ENCODE results near the gene ZBTB24. TPM values are rescaled to one million over a fixed set of nuclear protein-coding genes. Genes with fewer than 3 reads are reported as not detected.

Gene ZBTB24
- polyA plus RNA-seq, 2 of the 4 experiments (the other 2 are of a cell fraction) = 4.5 to 5.4 TPM

- CTCF ChIA-PET = no interaction called here
- H3K4me1 ChIP-seq = peaks cover 29% of the 10 kb centered on the region; the same call in 2 of the 3 replicates
- FAIRE-seq = no peak
- DNase-seq (ENCODE audit: low read depth in 1 of 2, low spot score in 1 of 2) = no peak
- H3K27ac ChIP-seq = no peak overlapping the region
- 90% methylated on average over 2 of the region's 2 CpGs for WGBS (ENCODE audit: missing lambda C conversion rate)
- no peak overlapping the region for H3K4me3 ChIP-seq
- POLR2A ChIA-PET = no interaction called here
- H3K4me2 ChIP-seq = no peak overlapping the region
- TF ChIP-seq MAZ (IDR thresholded peaks at IDR 0.05; ENCODE audit: borderline replicate concordance, low read depth, low read length) (no peak), HES2 (IDR thresholded peaks at IDR 0.05) (no peak), BHLHE40 (IDR thresholded peaks at IDR 0.05; ENCODE audit: low read depth, low read length) (no peak), FOSB (CRISPR knock-in tag; IDR thresholded peaks at IDR 0.05) (no peak), JUN (IDR thresholded peaks at IDR 0.05) (no peak), SREBF2 (IDR thresholded peaks at IDR 0.05) (no peak), EP300 (IDR thresholded peaks at IDR 0.05) (no peak)
- TF ChIP-seq, protein P1, sequence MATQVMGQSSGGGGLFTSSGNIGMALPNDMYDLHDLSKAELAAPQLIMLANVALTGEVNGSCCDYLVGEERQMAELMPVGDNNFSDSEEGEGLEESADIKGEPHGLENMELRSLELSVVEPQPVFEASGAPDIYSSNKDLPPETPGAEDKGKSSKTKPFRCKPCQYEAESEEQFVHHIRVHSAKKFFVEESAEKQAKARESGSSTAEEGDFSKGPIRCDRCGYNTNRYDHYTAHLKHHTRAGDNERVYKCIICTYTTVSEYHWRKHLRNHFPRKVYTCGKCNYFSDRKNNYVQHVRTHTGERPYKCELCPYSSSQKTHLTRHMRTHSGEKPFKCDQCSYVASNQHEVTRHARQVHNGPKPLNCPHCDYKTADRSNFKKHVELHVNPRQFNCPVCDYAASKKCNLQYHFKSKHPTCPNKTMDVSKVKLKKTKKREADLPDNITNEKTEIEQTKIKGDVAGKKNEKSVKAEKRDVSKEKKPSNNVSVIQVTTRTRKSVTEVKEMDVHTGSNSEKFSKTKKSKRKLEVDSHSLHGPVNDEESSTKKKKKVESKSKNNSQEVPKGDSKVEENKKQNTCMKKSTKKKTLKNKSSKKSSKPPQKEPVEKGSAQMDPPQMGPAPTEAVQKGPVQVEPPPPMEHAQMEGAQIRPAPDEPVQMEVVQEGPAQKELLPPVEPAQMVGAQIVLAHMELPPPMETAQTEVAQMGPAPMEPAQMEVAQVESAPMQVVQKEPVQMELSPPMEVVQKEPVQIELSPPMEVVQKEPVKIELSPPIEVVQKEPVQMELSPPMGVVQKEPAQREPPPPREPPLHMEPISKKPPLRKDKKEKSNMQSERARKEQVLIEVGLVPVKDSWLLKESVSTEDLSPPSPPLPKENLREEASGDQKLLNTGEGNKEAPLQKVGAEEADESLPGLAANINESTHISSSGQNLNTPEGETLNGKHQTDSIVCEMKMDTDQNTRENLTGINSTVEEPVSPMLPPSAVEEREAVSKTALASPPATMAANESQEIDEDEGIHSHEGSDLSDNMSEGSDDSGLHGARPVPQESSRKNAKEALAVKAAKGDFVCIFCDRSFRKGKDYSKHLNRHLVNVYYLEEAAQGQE (IDR thresholded peaks at IDR 0.05) = no peak
- TF ChIP-seq, protein P2, sequence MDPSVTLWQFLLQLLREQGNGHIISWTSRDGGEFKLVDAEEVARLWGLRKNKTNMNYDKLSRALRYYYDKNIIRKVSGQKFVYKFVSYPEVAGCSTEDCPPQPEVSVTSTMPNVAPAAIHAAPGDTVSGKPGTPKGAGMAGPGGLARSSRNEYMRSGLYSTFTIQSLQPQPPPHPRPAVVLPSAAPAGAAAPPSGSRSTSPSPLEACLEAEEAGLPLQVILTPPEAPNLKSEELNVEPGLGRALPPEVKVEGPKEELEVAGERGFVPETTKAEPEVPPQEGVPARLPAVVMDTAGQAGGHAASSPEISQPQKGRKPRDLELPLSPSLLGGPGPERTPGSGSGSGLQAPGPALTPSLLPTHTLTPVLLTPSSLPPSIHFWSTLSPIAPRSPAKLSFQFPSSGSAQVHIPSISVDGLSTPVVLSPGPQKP (IDR thresholded peaks at IDR 0.05; ENCODE audit: low read depth, low read length) = no peak
- TF ChIP-seq, protein P3, sequence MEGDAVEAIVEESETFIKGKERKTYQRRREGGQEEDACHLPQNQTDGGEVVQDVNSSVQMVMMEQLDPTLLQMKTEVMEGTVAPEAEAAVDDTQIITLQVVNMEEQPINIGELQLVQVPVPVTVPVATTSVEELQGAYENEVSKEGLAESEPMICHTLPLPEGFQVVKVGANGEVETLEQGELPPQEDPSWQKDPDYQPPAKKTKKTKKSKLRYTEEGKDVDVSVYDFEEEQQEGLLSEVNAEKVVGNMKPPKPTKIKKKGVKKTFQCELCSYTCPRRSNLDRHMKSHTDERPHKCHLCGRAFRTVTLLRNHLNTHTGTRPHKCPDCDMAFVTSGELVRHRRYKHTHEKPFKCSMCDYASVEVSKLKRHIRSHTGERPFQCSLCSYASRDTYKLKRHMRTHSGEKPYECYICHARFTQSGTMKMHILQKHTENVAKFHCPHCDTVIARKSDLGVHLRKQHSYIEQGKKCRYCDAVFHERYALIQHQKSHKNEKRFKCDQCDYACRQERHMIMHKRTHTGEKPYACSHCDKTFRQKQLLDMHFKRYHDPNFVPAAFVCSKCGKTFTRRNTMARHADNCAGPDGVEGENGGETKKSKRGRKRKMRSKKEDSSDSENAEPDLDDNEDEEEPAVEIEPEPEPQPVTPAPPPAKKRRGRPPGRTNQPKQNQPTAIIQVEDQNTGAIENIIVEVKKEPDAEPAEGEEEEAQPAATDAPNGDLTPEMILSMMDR (IDR thresholded peaks at IDR 0.05) = no peak
- no peaks in the 10 kb centered on the region for H3K9me3 ChIP-seq
- ATAC-seq = no peak
Observed at GRCh38 chr6:109475625-109476024, 7.4 kb downstream of the ZBTB24 start.

DNA sequence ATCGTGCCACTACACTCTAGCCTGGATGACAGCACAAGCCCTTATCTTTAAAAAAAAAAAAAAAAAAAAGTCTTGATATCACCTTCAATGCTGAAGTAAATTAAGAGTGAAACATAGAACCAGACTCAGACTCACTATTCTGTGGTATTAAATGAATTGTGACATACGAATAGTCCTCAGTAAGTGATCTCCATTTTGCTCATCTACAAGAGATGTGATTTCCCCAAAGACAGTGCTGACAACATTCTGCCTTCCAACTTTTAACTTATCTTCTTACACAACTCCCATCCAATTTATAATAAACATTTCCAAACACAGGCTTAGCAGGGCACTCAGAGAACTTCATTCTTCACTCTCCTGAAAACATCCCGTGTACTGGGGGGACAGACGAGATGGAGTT is 8.0 kb downstream of the ZBTB24 start:
- ATAC-seq = no peak
- no peak overlapping the region for H3K27ac ChIP-seq
- no peak overlapping the region for H3K4me2 ChIP-seq
- CTCF ChIA-PET = no interaction called here
- TF ChIP-seq, protein P4, sequence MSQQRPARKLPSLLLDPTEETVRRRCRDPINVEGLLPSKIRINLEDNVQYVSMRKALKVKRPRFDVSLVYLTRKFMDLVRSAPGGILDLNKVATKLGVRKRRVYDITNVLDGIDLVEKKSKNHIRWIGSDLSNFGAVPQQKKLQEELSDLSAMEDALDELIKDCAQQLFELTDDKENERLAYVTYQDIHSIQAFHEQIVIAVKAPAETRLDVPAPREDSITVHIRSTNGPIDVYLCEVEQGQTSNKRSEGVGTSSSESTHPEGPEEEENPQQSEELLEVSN (IDR thresholded peaks at IDR 0.05; ENCODE audit: borderline replicate concordance, low read depth) = no peak
- TF ChIP-seq CHD2 (IDR thresholded peaks at IDR 0.05; ENCODE audit: low read length, partially characterized antibody) (no peak), PHF8 (IDR thresholded peaks at IDR 0.05; ENCODE audit: borderline replicate concordance, low read depth) (no peak), CEBPB (IDR thresholded peaks at IDR 0.05) (no peak), RCOR1 (IDR thresholded peaks at IDR 0.05; ENCODE audit: low read depth, low read length) (no peak), FOXS1 (CRISPR knock-in tag; IDR thresholded peaks at IDR 0.05) (no peak), RAD21 (conservative IDR thresholded peaks at IDR 0.05 in 1 of 2, IDR thresholded peaks at IDR 0.05 in 1 of 2) (no peak), MAFK (IDR thresholded peaks at IDR 0.05; ENCODE audit: partially characterized antibody) (no peak), JUN (IDR thresholded peaks at IDR 0.05) (no peak), CHD4 (IDR thresholded peaks at IDR 0.05; ENCODE audit: borderline replicate concordance) (no peak), HOXB13 (CRISPR knock-in tag; IDR thresholded peaks at IDR 0.05; ENCODE audit: low read depth) (no peak), JUNB (IDR thresholded peaks at IDR 0.05) (no peak)
- POLR2A ChIA-PET = no interaction called here
- no peak for FAIRE-seq
- H3K4me1 ChIP-seq = peaks cover 22% of the 10 kb centered on the region; the same call in 1 of the 3 replicates
- no peaks in the 10 kb centered on the region for H3K9me3 ChIP-seq
- DNase-seq (ENCODE audit: low read depth in 1 of 2, low spot score in 1 of 2) = no peak
- 92% methylated on average over 4 of the region's 4 CpGs for WGBS (ENCODE audit: missing lambda C conversion rate)
- no peak overlapping the region for H3K4me3 ChIP-seq

Measured in A549 (cell line).